ENCODE measurements around the gene MAGEF1. TPM values are rescaled to one million over a fixed set of nuclear protein-coding genes. Genes with fewer than 3 reads are reported as not detected.

Gene MAGEF1
- polyA plus RNA-seq, 6 donors from 2014 or later: 26.2 to 48.5 (median 46.9) TPM

- Mint-ChIP-seq H3K36me3 (no peaks in the 10 kb centered on the region), H3K4me3 (peak overlapping the region; percentile 77 to 97 (median 90)), H3K9me3 (no peaks in the 10 kb centered on the region), H3K27ac (peak overlapping the region; percentile 24 to 91 (median 86)), H3K4me1 (peaks cover 28 to 34% (median 33%) of the 10 kb centered on the region in 3 donors), H3K27me3 (no peaks in the 10 kb centered on the region)
- DNase-seq: peak; percentile 64
- ATAC-seq (ENCODE audit: low read depth in 2 of 2): peak; percentile 80
Observed at GRCh38 chr3:184710870-184711492, 883 bp downstream of the MAGEF1 start.

GRCh38 chr3:184703657-184704056, 8.2 kb downstream of the MAGEF1 start:
- ATAC-seq (ENCODE audit: low read depth in 2 of 2) (no peak), DNase-seq (no peak)
- no peaks in the 10 kb centered on the region for H3K27me3 Mint-ChIP-seq
- H3K36me3 Mint-ChIP-seq: peaks cover 0 to 7% of the 10 kb centered on the region in 2 donors
- no peaks in the 10 kb centered on the region for H3K9me3 Mint-ChIP-seq
- no peak overlapping the region for H3K4me3 Mint-ChIP-seq
- H3K4me1 Mint-ChIP-seq: no peaks in the 10 kb centered on the region
- no peak overlapping the region for H3K27ac Mint-ChIP-seq

- Mint-ChIP-seq H3K36me3 (peaks cover 0 to 7% of the 10 kb centered on the region in 2 donors), H3K9me3 (no peaks in the 10 kb centered on the region), H3K4me1 (no peaks in the 10 kb centered on the region), H3K27ac (no peak overlapping the region), H3K4me3 (no peak overlapping the region), H3K27me3 (peaks cover 0 to 4% (median 0%) of the 10 kb centered on the region in 3 donors)
- no peak for DNase-seq
- no peak for ATAC-seq (ENCODE audit: low read depth in 2 of 2)
Observed at GRCh38 chr3:184700759-184701158, 11.1 kb downstream of the MAGEF1 start.

- DNase-seq: no peak
- no peak for ATAC-seq (ENCODE audit: low read depth in 2 of 2)
- peaks cover 0 to 5% of the 10 kb centered on the region in 2 donors for H3K36me3 Mint-ChIP-seq
- no peak overlapping the region for H3K4me3 Mint-ChIP-seq
- peaks cover 9 to 18% (median 13%) of the 10 kb centered on the region in 3 donors for H3K4me1 Mint-ChIP-seq
- peaks cover 0 to 4% (median 0%) of the 10 kb centered on the region in 3 donors for H3K27me3 Mint-ChIP-seq
- H3K27ac Mint-ChIP-seq: no peak overlapping the region
- H3K9me3 Mint-ChIP-seq: no peaks in the 10 kb centered on the region
Observed at GRCh38 chr3:184697845-184698244, 14.0 kb downstream of the MAGEF1 start.

GRCh38 chr3:184696697-184697096, 15.2 kb downstream of the MAGEF1 start:
- ATAC-seq (ENCODE audit: low read depth in 2 of 2) (no peak), DNase-seq (no peak)
- H3K9me3 Mint-ChIP-seq: no peaks in the 10 kb centered on the region
- H3K4me1 Mint-ChIP-seq: peaks cover 19 to 28% (median 20%) of the 10 kb centered on the region in 3 donors
- H3K4me3 Mint-ChIP-seq: no peak overlapping the region
- H3K27ac Mint-ChIP-seq: peak overlapping the region in 1 of 6 donors; percentile 81
- peaks cover 0 to 4% (median 0%) of the 10 kb centered on the region in 3 donors for H3K27me3 Mint-ChIP-seq
- H3K36me3 Mint-ChIP-seq: no peaks in the 10 kb centered on the region

- peaks cover 37 to 48% (median 39%) of the 10 kb centered on the region in 3 donors for H3K4me1 Mint-ChIP-seq
- DNase-seq (no peak), ATAC-seq (ENCODE audit: low read depth in 2 of 2) (no peak)
- no peak overlapping the region for H3K4me3 Mint-ChIP-seq
- peaks cover 0 to 4% (median 0%) of the 10 kb centered on the region in 3 donors for H3K27me3 Mint-ChIP-seq
- H3K27ac Mint-ChIP-seq: peak overlapping the region in 2 of 6 donors; percentile 59 to 63
- H3K36me3 Mint-ChIP-seq: no peaks in the 10 kb centered on the region
- no peaks in the 10 kb centered on the region for H3K9me3 Mint-ChIP-seq
Observed at GRCh38 chr3:184694716-184695115, 17.1 kb downstream of the MAGEF1 start.

- no peaks in the 10 kb centered on the region for H3K36me3 Mint-ChIP-seq
- DNase-seq (no peak), ATAC-seq (ENCODE audit: low read depth in 2 of 2) (no peak)
- H3K27ac Mint-ChIP-seq: no peak overlapping the region
- peaks cover 37 to 48% (median 39%) of the 10 kb centered on the region in 3 donors for H3K4me1 Mint-ChIP-seq
- H3K9me3 Mint-ChIP-seq: peaks cover 0 to 1% (median 0%) of the 10 kb centered on the region in 7 donors
- H3K4me3 Mint-ChIP-seq: no peak overlapping the region
- H3K27me3 Mint-ChIP-seq: peaks cover 0 to 4% (median 0%) of the 10 kb centered on the region in 3 donors
Observed at GRCh38 chr3:184694133-184694665, 17.7 kb downstream of the MAGEF1 start.

- ATAC-seq (ENCODE audit: low read depth in 2 of 2) (no peak), DNase-seq (no peak)
- Mint-ChIP-seq H3K9me3 (peaks cover 0 to 1% (median 0%) of the 10 kb centered on the region in 7 donors), H3K27me3 (peaks cover 0 to 3% (median 0%) of the 10 kb centered on the region in 3 donors), H3K27ac (peak overlapping the region in 3 of 6 donors; percentile 71 to 91 (median 90)), H3K36me3 (no peaks in the 10 kb centered on the region), H3K4me3 (peak overlapping the region in 1 of 8 donors; percentile 30), H3K4me1 (peaks cover 40 to 55% (median 46%) of the 10 kb centered on the region in 3 donors)
Observed at GRCh38 chr3:184693011-184693975, 18.6 kb downstream of the MAGEF1 start.

GRCh38 chr3:184691397-184692231, 20.2 kb downstream of the MAGEF1 start:
- Mint-ChIP-seq H3K4me1 (peaks cover 48 to 72% (median 59%) of the 10 kb centered on the region in 3 donors), H3K4me3 (peak overlapping the region; percentile 33 to 81 (median 62)), H3K36me3 (no peaks in the 10 kb centered on the region), H3K27me3 (no peaks in the 10 kb centered on the region), H3K9me3 (peaks cover 0 to 1% (median 0%) of the 10 kb centered on the region in 7 donors), H3K27ac (peak overlapping the region; percentile 80 to 98 (median 89))
- ATAC-seq (ENCODE audit: low read depth in 2 of 2) (peak; percentile 92), DNase-seq (peak; percentile 76)

GRCh38 chr3:184690192-184690883, 21.5 kb downstream of the MAGEF1 start:
- Mint-ChIP-seq H3K36me3 (no peaks in the 10 kb centered on the region), H3K4me1 (peaks cover 48 to 77% (median 59%) of the 10 kb centered on the region in 3 donors), H3K27ac (peak overlapping the region; percentile 80 to 98 (median 89)), H3K27me3 (no peaks in the 10 kb centered on the region), H3K9me3 (peaks cover 0 to 1% (median 0%) of the 10 kb centered on the region in 7 donors), H3K4me3 (peak overlapping the region in 6 of 8 donors; percentile 10 to 81 (median 62))
- DNase-seq: no peak
- peak; percentile 19 to 27 for ATAC-seq (ENCODE audit: low read depth in 2 of 2)

- peaks cover 39 to 71% (median 50%) of the 10 kb centered on the region in 3 donors for H3K4me1 Mint-ChIP-seq
- no peaks in the 10 kb centered on the region for H3K36me3 Mint-ChIP-seq
- DNase-seq: no peak
- H3K27me3 Mint-ChIP-seq: no peaks in the 10 kb centered on the region
- peaks cover 0 to 1% (median 0%) of the 10 kb centered on the region in 7 donors for H3K9me3 Mint-ChIP-seq
- H3K4me3 Mint-ChIP-seq: no peak overlapping the region
- ATAC-seq (ENCODE audit: low read depth in 2 of 2): no peak
- H3K27ac Mint-ChIP-seq: peak overlapping the region in 3 of 6 donors; percentile 63 to 91 (median 66)
Observed at GRCh38 chr3:184688882-184689271, 23.0 kb downstream of the MAGEF1 start.
